ENCODE measurements around the gene PAX7.

PAX7 gene

DNA sequence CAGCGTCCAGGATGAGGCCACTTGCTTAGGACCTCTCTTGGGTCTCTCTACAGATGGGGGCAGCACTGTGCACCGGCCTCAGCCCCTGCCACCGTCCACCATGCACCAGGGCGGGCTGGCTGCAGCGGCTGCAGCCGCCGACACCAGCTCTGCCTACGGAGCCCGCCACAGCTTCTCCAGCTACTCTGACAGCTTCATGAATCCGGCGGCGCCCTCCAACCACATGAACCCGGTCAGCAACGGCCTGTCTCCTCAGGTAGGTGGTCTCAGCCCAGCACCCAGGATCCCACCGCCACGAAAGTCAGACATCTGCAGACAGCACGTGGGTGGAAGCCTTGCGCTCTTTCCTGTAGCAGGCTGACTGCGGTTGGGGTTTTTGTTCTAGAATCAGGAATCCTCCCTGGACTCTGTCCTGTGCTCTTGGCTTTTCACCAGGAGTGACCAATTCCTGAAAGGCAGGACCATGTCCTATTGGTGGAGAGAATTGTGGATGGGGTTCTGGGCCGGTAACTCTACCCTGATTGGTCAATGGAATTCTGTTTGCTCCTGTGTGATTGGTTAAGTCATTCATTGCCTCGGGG is 72.5 kb downstream of the PAX7 start:
- DNase-seq (ENCODE audit: low read depth in 2 of 2), result no peak

DNA sequence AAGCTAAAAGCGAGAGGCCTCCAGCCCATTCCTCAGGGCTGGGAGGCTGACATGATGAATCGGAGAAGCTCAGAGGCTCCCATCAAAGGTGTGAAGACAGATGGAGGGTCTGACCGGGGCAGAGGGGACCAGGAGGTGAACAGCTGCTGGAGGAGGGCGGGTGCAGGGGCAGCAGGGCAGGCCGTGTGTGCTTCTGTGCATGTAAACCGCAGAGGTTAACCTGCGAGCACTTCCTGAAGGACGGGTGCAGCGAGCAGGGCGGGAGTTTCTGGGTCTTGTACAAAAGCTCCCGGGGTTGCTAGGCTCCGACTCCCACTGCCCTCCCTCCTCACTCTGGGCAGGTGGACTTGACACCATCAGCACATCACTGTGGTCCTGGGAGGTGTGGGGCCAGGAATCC is 75.2 kb downstream of the PAX7 start:
- no peak for DNase-seq (ENCODE audit: low read depth in 2 of 2)

DNA sequence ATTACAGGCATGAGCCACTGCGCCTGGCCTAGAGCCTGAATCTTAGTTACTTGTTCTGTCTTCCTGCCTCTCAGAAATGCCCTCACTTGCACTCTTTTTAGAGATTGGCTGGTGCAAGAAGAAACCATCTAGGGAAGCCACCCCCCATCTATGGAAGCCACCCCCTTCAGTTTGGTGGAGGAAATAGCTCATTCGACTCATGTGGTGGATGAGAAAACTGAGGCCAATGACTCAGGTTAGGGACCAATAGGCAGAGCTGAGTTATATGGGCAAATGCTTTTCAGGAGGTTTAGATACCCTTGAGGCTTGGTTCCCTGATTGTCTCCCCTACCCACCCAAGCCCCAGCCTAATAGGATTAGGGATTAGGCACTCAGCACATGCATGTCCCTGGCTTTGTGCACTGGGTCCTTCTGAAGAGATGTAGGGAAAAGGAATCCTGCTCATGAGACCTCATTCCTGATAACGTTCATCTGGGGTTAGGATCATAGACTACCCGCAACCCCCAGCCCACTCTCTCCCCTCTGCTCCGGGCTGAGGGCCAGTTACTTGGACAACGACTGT is 77.1 kb downstream of the PAX7 start:
- DNase-seq (ENCODE audit: low read depth in 2 of 2), result no peak

DNA sequence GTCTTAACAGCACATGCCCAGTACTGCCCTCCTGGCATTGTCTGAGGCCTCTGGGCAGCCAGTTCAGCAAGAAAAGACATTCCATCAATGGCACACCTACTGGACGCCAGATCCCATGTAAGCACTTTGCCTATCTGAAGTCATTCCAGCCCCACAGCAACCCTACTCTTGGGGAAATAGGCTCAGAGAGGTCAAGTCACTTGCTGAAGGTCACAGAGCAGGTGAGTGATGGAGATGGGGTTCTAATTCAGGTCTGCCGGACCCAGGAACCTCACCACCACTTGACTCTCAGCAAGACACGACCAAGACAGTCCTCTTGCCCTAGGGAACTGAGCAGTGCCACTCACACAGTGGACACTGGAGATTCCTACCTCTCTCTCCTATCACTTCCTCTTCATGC is 79.4 kb downstream of the PAX7 start:
- no peak for DNase-seq (ENCODE audit: low read depth in 2 of 2)

DNA sequence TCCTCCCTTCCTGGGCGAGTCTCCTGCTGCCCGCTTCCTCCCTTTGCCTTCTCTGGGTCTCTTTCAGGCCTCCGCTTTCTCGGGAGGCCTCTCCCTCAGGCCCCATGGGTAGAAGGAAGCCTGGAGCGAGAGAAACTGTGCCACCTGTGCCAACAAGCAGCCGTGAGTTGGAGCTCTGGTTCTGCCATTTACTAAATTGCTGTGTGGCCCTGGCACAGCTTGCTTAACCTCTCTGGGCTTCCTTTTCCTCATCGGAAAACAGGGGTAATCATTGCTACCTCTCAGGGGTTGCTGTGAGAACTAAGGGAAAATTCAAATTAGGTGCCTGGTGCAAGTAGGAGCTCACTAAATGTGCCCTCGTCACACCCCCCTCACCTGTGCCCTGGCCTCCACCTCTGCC is 80.4 kb downstream of the PAX7 start:
- no peak for DNase-seq (ENCODE audit: low read depth in 2 of 2)

DNA sequence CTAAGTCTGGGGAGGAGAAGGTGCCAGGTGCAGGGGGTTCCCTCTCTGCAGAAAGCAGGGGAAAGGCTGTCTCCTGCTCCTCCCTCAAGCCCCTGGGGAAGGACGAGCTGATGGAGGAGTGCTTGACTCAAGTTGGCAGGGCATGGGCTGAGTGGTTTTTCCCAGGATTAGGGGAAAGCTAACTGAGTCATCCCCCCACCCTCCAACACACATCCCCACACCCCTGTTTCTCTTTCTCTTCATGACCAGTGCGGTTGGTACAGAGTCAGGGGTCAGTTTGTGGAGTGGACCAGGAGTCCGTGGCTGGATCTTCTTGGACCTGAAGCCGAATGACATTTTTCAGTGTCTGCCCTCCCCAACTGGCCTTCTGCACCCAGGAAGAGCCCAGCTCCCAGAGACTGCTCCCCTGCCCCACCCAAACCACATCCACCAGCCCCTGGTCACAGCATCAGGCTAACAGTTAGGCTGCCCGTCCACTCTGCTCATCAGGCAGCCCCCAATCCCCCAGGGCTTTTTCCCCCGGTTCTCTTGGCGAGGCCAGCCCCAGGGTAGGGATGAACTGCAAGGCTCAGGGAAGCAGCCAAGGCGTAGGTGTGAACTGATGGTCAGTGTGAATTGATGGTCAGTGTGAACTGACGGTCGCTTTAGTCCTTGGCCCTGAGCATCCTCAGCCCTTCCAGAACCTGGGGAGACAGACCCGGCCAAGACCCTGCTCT is 81.0 kb downstream of the PAX7 start:
- DNase-seq (ENCODE audit: low read depth in 2 of 2), result no peak

DNA sequence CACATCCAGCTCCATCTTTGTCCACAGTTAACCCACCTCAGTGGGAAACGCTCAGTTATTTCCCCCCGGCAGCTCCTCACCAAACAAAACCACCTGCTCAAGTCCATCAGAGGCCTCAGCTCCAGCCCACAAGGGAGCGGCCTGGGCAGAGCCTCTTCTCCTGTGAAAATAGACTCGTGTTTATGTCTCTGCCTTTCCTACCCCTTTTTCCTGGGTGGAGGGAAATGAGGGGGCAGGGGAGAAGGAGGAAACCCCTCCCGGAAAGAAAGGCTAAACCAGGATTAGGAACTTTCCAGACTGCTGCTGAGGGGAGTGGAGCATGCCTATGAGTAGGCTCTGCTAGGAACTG is 81.6 kb downstream of the PAX7 start:
- no peak for DNase-seq (ENCODE audit: low read depth in 2 of 2)

DNA sequence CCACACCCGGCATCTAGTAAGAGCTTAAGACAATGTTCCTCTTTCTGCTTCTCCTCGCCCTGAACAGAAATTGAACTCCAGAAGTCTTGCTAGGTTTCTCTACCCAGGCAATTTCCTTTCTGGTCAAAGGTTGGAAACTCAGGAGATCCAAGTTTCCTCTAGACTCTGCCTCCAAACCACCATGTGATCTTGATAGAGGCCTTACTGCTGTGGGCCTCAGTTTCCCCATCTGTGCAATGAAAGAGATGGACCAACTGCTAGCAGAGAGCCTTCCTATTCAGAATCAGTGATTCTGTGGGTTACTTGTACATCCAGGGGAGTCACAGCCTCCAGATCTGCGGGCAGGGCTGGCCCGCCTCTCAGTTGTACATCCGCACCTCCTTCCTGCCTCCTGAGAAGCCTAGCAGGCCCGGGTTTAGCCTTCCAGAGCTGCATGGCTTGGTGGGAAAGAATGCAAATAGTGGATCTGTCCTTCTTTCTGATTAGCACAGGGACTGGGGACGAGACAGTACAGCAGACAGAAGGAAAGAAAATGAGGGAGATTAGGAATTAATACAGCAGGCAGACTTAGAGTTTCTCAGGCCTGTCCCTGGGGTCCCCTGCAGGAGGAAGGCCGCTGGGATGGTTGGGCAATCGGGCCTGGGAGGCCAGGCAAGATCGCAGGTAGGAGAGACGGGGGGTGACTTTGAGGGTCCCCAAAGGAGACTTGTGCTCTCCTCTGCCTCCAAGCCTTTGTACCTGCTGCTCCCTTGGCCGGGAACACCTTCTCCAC is 83.9 kb downstream of the PAX7 start:
- no peak for DNase-seq (ENCODE audit: low read depth in 2 of 2)

DNA sequence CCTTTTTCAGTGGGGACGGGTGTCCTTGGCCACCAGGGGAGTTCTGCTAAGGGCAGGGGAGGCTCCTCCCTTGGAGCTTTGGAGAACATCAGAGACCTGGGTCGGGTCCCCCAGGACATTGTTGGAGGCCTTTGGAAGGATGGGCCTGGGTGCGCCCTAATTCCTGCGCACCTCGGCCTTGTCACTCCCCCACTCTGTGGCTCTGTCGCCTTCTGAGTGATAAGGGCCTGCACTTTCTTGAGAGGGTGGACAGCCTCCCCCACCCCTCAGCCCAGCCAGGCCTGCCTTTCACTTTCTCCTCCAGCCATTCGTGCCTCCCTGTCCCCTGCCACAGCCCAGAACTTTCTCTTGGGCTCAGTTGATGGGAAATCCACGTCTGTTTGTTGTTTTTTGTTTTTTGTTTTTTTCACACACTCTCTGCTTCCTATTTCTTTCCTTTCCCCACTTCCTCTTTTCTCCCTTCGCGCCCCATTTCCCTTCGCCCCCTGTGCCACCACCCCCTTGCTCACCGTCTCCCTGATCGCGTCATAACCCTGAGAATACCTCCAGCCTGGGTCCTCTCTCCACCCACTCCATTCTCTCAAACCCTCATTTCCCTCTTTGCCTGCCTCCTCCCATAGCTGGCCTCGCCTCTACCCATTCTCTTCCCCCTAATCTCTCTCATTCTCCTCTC is 85.6 kb downstream of the PAX7 start:
- DNase-seq (ENCODE audit: low read depth in 2 of 2), result no peak

DNA sequence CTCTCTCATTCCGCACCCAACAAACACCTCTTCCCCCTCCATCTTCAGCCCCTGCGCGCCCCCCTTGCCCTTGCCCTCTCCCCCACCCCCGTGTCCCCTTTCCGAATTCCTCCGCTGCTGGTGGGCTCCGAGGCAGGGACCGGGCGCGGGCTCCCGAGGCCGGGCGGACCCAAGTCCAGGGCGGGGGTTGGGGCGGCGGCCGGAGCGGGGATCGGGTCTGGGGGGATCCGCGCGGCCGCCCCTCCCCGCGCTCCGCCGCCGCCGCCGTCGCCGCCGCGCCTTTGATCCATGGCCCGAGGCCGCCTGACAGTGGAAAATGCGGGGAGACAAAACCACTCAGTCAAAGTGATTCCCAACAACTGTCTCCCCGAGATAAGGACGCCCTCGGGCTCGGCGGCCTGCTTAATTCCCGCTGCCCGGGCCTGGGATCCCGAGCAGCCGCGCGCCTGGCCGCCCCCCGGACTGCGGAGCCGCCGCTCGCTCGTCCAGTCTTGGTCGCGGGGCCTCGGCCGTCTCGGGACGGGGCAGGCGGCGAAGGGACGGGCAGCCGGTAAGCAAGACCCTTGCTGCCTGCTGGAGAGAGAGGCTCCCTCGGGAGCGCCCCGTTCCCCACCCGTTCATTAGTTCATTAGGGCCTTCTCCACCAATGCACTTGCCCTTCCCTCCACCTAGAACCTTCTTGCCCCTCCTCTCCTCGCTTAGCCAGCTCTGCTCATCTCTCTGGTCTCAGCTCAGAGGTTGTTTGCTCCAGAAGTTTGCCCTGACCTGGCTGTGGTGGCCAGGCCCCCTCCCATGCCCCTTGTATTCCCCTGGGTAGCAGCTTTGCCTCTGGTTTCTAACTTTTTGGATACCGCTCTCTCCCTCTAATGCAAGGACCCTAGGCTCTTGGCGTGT is 86.4 kb downstream of the PAX7 start:
- DNase-seq (ENCODE audit: low read depth in 2 of 2), result no peak

DNA sequence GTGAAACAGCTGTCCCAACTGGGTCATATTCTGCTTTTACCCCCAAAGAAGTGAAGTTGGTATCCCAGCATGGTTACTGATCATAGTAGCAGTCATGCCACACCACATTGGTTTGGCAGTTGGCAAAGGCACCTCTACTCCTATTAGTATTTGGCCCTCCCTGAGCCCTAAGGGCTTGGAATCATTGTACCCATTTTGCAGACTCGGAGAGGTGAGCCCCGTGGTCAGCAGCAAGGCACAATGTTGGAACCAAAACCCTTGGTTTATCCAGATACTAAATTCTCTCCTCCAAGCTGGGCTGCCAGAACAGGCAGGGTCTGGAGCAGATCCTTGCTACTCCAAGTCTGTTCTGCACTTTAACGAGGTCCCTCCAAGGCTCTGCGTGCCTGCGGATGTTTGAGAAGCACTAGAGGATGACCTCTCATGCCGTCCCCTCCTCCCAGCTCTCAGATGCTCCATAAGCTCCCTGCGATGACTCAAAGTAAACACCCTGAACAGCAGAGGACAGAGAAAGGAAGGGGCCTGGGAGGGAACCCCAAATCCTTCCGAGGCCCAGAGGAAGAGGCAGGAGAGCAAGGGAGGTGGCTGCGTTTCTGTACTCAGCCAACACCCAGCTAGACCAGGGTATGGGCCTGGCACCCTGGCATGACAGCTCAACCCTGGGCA is 89.3 kb downstream of the PAX7 start:
- no peak for DNase-seq (ENCODE audit: low read depth in 2 of 2)

DNA sequence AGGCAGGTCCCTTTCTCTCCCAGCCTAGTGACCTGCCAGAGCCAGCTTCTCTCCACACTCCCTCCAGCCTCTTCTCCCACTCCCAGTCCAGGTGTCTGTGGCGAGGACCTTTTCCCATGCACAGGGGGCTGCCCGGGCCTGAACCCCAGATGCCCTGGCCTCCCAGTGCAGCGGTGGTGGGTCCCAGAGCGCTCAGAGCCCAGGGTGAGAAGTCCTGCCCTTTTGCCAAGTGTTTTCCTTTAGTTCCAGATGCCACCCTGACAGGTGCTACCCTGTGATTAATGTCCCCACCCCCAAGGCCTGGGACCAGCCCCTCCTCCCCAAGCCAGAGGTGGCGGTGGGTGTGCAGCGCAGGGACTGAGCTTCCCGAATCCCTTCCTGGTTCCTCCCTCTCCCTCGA is 90.4 kb downstream of the PAX7 start:
- no peak for DNase-seq (ENCODE audit: low read depth in 2 of 2)

DNA sequence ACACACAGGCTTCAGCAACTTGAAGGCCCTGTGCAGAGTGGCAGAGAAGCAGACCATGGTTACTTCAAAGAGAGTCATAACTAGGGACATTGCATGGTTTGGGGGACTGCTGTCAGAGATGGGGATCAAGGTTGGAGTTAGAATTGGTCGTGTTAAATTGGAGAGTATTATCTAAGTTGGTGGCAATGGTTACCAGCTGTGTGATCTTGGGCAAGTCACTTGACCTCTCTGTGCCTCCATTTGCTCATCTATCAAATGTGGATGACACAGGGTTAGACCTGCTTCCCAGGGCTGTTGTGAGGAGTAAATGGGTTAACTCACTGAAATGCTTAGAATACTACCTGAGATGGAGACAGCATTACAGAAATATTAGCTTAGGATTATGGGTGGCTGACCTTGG is 91.1 kb downstream of the PAX7 start:
- no peak for DNase-seq (ENCODE audit: low read depth in 2 of 2)

DNA sequence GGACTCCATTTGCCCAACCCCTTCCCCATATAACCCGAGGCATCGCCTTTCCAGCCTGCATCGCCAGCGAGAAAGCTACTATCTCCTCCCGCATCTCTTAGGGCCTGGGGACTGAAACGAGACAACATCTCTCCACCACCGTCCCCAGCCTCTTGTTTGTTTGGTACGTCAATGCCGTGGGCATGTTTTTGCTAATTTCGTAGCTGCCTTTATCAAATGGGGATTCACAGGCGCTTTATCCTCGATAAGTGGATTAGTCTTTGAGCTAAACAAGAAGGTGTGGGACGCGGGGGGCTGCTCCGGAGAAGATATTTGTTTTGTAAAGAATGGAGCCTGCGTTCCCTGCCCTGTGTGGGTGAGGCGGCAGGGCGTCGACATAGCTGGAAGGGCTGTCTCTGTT is 91.6 kb downstream of the PAX7 start:
- no peak for DNase-seq (ENCODE audit: low read depth in 2 of 2)

DNA sequence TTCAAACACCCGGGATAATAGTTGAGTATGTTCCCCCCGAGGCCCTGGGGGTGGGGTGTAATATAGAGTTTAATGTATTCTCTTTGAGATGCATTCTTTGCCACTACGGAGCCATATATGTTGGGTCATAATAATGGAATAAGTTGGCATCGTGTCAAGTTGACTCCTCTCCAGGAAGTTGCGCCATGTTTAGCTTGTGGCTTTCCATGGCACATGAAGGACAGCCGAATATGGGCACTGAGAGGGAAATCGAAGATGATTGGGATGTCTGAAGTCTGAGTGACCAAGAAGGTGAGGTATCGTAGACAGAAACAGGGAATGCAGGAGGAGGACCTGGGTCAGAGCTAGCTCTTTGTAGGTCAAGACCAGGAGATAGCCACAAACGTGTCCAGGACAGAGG is 92.6 kb downstream of the PAX7 start:
- DNase-seq (ENCODE audit: low read depth in 2 of 2), result no peak

DNA sequence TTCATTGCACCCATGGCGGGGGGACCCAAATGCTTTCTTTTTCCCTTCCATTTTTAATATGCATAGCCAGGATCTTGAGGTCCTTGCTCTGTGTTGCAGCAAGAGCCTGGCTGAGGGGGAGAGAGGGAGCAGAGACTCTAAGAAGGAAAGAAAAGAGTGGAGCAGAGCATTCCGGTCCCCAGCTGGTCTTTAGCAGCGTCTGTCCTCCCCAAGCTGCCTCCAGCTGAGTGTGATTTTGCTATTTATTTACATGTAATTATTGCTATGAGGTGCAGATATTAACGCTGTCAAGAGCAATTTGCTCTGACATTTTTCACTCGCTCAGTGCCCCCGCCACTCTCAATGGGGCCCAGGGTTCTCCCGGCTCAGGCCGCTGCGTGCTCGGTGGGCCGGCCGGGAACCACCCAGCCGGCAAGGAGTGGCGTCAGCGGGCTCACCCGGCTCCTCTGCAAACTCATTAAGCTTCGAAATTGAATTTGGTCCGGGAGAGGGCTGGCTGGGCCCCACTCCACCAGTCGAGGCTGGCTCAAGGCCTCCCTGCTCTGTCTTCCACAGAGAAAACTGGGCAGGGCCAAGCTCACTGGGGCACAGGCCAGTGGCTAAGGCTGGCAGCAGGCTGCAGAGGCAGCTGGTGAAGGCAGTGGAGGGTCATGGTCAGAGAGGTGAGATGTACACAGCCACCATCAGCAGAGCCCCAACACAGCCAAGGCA is 93.2 kb downstream of the PAX7 start:
- no peak for DNase-seq (ENCODE audit: low read depth in 2 of 2)

DNA sequence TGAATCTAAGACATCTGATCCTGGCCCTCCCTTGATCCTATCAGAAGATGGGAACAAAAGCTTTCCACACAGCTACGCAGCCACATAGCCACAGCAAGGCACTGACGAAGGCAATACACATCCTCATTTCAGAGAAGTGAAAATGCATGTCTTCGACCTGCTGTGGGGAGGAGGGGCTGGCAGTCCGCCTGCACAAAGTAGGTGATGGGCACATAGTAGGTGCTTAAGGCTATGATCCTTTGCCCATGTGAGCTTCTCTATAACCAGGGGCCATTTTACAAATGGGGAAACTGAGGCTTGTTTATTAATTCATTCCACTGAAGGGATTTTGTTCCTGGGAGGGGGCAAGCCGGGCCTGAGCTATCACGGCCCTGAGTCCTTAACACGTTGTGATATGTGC is 94.2 kb downstream of the PAX7 start:
- no peak for DNase-seq (ENCODE audit: low read depth in 2 of 2)

DNA sequence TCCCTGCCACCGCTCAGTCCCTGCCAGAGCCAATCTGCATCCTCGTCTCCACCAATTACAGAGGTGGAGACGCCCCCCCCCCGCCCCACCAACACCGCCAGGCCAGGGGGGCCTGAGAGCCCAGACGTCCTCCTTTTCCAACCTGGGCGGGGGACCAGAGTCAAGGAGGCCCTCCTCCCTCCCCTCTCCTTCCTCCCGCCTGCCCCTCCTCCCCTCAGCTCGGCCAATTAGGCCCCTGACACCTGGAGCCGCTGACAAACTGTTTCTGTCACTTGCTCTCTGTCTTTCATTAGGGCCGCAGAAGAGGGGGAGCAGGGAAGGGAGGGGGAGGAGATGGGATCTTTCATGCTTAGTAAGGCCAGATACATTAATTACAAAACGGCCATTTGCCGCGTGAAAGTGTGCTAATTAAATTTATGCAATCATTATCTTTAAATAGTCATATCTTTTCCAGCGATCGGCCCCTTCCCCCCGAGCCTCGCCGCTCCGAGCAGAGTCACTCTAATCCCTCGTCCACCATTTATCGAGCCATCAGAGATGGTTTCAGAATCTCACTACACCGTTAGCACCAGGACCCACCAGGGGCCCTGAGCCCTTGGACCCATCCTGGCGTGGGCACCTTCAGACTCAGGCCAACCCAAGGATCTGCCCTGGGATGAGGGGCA is 94.7 kb downstream of the PAX7 start:
- no peak for DNase-seq (ENCODE audit: low read depth in 2 of 2)

DNA sequence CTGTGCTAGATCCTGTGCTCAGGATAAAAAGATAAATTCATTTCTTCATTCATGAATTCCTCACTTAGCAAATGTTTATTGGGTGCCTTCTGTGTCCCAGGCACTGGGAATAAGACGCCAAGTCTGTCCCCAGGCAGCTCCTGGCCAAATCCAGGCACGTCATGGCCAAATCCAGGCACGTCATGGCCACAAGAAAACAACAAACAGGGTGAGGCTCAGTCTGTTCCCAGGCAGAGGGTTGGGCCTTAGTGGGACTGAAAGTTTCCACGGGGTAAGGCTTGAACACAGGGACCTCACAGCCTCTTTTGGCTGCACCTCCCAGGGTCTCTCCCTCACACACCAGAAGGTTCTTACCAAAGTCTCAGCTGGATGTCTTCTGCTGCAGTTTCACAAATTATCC is 95.7 kb downstream of the PAX7 start:
- no peak for DNase-seq (ENCODE audit: low read depth in 2 of 2)

DNA sequence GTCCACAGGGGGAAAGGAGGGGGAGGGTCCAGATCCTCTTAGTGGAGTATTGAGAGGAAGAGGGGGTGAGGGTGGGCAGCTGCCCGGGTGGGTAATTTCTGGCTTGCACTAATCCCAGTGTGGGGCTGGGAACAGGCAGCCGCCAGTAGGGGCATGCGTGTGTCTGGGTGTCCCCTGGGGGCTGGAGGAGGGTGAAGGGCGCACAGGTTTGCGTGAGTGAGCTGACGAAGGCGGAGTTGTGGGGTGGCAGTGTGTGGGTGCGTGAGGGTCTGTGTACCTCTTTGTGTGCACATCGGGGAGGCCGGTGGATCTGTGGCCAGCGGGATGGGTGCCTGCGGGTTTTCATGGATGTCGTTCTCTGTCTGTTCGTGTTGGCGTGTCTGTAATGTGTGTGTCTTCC is 97.3 kb downstream of the PAX7 start:
- DNase-seq (ENCODE audit: low read depth in 2 of 2), result no peak
